GM18511 (cell line): Measurements from ENCODE around the gene CELF4.

Experiments used
- ATAC-seq: cut with Tn5 transposase; IDR thresholded peaks from one replicate; pipeline ENCODE4 v1.9.1; 2021; ENCODE audit warnings: mild to moderate bottlenecking, moderate library complexity; ENCODE audit not compliant: unreplicated experiment

Gene CELF4

DNA sequence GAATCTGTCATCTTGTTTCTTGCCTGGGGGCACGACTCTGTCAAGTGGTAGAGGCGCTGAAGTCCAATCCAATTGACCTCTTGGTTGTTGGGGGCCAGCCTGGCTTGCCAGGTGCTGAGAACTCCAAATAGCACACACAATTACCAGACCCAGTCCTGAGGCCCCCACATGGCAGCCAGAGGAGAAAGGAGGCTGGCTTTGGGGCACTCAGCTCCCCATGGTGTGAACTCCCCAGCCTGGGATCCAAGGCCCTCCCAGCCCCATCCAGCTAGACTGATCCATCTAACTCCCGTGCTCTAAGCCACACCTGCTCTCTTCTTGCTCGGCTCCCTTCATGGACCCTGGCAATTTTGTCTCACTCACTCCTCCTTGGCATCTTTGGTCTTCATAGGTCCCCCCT, 170.0 kb downstream of the CELF4 start:
- ATAC-seq: no peak

DNA sequence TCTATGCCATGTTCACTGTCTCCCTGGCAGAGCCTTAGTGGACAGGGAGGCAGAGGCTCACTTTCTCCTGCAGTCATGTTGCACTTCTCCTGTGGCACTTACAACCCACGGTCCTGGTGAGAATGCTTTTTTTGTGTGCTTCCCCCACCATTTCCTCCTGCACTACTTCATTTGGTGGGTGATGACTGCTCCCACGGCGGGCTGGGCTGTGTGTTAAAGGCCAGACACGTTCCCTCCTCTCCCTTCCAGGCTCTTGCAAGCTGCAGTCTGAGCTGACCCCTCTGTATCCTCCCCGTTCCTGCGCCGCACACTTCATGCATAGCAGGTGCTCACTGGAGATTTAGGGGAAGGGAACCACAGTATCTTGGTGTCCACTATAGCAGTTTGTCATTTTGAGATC, 170.5 kb downstream of the CELF4 start:
- no peak for ATAC-seq

DNA sequence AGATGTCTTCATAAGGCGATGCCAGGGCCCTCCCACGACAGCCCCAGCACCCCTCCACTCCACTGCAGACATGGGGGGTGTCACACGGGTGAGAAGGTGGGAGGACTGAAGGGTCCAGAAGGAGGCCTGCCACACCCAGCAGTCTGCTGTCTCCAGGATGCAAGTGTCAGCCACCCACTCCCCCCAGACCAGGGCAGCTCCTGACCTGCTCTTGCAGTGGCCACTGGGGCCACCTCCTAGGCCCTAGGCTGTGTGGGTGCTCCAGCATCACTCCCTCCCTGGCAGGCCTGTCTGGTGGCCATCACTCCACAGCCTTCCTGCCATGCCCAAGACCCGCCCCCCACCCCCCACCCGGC, 171.0 kb downstream of the CELF4 start:
- ATAC-seq: no peak

DNA sequence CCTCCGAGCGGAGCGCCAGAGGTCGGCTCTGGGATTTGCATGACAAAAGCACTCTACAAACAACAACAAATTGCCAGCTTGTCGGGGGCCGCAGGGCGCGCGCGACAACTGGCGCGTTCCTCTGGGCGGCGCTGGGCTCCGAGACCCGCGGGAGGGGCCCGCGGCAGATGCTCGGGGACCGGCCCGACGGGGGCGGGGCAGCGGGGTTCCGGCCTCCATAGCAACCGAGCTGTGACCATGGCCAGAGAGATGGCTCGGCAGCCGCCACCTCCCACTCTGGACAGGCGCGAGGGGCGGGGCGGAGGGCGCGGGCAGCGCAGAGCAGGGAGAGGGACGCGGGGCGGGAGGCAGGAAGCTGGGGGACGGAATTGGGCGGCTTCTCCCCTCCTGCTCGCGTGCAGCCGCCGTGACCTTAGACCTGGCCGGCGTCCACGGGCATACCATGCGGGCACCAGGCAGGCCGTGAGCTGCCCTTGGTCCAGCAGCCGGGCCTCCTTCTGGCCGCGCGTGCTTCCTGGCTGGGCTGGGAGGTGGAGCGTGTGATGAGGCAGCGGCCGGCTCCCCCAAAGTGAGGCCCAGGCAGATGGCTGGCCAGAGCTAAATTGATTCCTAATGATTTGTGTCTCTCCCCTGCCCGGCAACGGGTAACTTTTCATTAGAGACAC, 171.5 kb downstream of the CELF4 start:
- peak; percentile 35 for ATAC-seq

DNA sequence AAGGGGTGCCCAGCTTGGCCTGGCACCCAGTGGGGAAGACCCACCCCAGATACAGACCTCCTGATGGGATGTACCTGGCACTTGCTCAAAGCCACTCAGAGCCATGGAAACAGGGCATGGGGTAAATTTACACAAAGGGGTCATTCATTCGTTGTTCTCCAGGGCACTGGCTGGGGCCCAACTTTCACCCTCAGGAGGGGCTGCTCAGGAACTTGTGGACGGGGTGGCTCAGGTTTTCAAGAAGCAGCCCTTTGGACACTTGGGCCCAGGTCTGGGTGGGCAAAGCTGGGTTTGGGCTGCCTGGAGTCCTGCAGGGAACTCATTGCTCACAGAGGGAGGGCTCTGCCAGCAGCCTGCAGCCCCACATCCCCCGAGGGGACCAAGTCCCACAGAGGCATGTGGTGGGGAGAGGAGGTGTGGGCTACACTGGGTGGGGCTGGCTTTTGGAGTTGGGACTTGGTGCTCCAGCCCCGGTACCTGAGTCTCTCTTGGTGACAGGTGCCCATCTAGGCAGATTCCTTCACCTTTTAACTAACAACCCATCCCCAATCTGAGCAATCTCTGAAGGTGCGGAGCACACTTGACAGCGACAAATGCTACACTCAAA, 172.3 kb downstream of the CELF4 start:
- ATAC-seq: no peak

DNA sequence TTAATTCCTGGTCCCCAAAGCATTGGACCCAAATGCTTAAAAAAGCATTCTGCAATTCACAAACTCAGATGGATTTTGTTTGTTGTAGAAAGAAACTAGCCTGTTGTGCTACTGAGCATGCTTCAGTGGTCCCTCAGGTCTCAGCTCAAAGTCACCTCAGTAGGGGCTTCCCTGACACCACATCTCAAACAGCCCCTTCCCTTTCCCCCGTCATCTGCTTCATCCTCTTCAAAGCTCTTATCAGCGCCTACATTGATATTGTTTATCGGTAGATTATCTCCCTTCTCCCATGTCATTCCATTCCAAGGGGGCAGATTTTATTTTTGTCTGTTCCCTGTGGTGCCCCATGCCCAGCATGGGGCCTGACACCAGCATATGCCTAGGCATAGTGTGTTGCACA, 172.9 kb downstream of the CELF4 start:
- ATAC-seq: no peak

DNA sequence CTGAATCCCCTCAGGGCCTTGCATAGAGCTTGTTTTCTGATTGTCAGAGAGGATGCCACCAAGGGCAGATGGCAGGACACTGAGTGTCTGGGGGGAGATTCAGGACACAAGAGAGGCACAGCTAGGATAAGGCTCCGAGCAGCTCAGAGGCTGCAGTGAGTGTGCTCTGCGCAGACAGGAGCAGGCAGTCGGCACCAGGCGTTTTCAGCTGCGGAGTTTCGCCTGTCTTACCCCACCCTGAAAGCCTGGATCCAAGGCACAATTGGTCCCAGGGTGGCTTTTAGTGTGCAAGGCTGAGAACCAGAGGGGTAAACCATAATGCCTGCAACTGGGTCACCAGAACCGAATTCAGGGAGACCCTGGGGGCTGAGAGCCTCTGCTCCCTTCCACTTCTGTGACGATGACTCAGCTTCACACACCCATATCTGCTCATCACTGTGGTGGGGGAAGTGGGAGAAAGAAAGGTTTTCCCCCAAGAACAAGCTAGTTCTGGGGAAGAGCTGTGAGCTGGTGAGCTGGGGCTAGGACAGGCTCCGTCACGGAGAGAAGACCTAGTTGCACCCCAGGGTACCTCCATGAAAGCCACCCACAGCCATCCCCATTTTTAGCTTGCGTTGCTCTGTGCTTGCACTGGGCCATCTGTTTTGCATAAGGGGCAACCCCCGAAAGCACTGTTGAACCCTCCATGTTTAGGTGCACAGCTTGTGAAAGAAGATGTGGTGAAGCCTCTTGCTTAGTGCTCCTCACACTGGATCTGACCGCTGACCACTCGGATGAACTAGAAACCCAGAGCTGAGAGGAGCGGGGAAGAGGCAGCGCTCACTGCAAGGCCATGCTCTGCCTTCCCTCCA, 173.7 kb downstream of the CELF4 start:
- ATAC-seq: peak; percentile 46

DNA sequence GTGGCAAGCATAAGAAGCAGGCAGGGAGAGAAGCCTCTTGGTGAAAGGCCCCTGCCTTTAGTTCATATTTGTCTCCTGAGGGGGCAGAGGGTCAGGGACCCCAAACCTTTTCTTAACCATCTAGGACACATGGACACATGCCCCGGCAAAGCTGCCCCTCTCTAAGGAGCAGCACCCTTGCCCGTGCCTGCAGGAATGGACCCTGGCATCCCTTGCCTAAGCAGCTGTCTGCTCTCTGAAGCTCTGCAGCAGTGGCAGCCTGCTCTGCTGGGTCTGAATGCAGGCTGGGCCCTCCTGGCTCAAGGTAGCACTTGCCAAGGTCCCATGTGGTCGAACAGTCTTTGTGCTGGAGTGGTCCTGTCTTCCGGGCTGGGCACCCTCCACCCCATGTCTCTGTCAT, 174.4 kb downstream of the CELF4 start:
- no peak for ATAC-seq

DNA sequence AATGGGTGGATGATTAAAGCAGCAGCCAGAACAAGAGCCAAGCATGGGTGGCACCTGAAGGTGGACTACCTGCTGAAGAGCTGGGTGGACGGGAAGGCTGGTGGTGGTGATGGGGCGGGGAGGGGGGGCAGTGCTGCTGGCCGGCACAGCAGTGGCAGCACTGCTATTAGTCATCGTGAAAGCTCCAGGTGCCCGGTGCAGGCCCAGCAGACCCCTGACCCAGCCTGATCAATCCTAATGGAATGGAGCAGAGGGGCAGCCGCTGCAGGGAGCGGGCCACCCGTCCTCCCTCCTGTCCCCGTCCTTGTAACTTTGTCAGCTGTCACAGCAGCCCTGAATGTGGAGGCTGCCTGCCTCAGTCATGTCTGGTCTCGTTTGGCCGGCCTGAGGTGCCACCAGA, 174.9 kb downstream of the CELF4 start:
- ATAC-seq: no peak

DNA sequence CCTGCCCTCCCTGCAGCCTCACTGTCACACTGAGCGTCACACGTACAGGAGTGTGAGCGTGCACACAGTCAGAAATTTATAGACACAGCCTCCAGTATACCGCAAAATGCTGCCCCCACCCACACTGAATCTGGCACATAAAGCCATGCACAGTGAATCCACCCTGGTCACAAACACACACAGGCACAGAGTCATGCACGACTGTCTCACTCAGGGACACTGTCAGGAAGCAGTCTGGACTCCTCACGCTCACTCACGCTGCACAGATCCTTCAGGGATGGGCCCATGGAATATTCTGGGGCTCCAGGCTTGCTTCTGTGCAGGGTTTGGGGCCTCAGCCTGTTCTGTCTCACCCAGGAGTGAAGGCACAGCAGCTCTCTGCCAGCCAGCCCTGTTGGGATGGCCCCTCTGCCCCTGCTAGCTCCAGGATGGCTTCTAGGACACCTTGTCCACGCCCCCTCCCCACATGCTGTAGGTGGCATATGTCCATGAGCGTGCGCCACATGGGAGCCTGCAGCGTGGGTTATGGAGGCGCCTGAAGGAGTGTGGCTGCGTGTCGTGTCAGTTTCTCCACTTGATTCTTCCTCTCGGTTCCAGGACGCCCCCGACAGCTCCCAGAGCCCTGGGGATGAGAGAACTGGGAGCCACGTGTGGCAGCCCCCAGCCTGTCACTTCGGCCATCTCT, 175.8 kb downstream of the CELF4 start:
- ATAC-seq: no peak

DNA sequence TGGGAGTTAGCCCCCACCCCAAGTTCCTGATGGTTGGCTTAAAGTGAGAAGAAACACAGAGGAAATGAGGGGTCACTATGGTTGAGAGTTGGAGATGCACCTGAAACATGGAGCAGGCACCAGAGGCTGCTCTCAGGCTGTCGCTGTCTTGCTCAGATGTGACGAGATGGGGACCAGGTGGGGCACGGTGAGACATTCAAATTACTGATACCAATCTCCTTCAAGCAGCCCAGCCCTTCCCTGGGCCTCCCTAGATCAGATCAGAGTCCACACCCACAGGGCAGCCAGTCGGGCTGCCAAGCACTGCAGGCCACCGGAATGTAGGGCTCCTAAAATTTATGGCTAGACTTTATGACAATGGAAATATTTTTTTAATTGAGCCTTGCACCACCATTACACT, 176.6 kb downstream of the CELF4 start:
- ATAC-seq: no peak

DNA sequence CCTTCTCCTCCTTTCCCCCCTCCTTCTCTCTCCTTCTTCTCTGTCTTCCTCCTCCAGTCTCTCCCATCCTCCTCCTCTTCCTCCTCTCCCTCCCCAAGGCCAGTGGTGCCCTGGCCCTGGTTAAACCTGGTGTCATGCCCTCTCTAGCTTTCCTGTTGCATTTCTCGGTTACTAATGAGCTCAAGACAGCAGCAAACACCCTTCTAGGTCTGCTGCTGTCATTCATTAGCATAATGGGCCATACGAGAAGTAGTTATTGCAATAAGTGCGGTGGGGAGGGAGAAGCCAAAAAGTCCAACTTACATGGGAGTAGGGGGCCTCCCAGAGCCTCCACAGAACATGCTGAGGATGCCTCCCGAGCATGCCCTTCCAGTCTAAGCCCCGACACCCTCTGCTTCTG, 177.2 kb downstream of the CELF4 start:
- ATAC-seq: no peak

DNA sequence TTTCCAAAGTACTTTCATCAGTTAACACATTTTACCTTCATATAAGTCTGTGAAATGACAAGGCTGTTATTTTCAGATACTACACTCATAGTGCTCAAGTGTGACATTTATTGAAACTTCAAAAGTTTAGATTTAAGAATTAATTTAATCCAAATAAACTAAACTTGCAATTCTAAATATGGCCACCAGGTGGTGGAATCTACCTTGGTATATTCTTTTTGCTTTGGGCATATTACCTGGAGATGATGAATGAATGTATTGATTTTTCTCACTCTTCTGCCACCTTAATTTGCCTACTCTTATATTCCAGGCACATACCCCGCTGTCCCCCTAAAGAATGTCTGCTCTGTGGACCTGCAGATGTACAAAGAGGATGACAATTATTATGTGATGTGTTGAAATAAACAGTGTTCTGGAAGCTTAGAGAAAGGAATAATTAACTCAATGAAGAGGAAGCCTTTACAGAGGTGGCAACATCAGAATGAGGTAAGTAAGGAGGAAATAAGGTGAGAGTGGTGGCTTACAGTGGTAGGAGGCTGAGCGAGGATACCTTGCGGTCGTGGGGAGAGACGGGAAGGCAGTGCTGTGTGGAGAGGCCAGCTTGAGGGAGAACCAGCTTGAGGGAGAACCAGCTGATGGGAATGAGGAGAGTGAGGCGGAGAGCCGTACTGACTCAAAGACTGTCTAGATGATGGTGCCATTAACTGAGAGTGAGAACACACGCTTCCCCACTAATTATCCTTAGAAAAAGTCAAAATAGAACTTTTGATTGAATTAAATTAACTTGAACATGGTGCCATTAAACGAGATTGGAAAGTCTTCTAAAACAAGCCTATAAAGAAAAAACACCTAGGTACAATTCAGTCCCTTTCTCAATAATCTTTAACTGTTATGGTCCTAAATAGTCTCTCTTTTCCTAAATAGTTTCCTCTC, 179.5 kb downstream of the CELF4 start:
- ATAC-seq: no peak

DNA sequence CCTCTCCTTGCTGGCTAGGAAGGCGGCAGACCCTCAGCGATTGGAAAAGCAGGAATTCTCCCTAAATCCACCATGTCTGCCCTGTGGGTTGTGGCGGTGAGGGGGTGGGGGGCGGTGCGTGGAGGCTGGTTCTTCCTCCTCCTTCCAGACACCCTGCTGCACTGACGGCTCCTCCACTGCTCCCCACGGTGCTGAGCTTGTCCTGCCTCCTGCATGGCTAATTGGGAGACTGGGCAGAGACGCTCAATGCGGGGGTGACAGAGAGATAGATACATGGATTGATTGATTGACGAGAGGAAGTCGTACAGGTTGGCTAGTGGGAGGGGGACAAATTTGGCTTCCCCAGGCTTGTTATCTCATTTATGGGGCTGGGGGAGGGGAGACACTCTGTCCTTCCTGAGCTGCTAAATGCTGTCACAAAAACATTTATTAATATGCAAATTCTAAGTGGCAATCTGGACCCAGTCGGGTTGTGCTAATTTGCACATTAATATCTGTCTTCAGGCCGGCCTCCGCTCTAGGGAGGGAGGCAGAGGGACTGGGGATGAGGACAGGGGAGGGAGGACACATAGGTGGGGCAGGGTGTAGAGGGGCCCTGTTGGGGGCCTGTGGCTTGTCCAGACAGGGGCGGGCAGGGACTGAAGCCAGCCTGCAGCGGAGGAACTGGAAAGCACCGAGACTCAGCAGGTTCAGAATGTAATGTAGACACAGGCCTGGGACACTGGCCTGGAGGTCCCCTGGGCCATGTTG, 181.6 kb downstream of the CELF4 start:
- ATAC-seq: no peak

DNA sequence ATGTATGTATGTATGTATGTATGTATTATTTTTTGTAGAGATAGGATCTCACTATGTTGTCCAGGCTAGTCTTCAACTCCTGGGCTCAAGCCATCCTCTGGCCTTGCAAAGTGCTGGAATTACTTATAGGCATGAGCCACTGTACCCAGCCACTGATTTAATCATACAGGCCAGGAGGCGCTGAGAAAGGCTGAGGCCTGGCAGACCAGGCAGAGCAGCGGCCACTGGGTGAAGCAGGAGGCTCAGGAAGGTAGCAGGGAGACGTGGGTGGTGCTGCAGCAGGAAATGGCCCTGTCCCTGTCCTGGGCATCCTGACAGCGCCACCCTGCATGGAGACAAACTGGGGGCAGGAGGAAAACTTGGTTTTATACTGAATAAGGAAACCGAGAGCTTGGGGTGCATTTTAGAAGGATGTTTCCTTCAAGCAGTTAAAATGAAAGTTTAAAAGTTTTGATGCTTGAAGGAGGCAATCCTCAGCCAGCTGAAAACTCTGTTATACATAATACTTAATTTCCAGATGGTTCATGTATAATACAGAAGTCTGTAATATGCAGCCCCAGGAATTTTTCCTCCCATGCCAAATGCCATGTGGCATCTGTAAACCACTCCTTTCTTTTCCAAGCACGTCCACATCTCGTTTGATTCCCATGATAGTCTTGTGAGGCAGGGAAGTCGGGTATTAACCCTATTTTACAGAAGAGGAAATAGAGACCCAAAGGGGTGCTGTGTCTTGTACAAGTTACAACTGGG, 182.4 kb downstream of the CELF4 start:
- ATAC-seq: no peak

DNA sequence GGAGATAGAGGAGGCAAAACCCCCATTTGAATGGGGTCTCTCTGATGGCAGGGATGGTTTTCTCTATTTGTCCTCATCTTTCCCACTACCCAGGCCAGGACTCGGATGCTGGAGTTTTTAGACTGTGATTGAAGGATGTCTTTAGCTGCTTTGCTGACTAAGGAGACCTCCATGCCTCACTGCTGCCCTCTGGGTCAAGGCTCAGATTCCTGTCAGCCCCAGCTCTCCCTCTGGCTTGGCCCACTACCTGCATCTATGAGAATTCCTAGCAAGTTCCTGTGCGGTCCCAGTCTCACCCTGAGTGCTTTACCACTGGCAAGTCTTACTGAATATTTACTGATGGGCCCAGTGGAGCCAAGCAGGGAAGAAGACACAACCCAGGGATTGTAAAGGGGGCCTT, 184.0 kb downstream of the CELF4 start:
- no peak for ATAC-seq

DNA sequence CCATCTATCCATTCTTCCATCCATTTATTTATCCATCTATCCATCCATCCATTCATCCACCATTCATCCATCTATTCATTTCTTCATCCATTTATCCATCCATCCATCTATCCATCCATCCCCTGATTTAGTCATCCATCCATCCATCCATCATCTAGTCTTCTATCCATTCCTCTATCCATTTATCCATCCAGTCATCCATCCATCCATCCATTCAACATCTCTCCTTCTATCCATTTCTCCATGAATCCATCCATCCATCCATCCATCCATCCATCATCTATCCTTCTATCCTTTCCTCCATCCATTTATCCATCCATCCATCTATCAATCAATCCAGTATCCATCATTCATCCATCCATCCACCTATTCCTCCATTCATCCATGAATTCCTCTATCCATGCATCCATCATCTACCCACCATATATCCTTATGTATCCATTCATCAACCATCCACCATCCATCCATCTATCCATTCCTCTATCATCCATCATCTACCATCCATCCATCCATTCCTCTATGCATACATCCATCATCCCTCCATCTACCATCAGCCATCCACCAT, 185.0 kb downstream of the CELF4 start:
- ATAC-seq: no peak

DNA sequence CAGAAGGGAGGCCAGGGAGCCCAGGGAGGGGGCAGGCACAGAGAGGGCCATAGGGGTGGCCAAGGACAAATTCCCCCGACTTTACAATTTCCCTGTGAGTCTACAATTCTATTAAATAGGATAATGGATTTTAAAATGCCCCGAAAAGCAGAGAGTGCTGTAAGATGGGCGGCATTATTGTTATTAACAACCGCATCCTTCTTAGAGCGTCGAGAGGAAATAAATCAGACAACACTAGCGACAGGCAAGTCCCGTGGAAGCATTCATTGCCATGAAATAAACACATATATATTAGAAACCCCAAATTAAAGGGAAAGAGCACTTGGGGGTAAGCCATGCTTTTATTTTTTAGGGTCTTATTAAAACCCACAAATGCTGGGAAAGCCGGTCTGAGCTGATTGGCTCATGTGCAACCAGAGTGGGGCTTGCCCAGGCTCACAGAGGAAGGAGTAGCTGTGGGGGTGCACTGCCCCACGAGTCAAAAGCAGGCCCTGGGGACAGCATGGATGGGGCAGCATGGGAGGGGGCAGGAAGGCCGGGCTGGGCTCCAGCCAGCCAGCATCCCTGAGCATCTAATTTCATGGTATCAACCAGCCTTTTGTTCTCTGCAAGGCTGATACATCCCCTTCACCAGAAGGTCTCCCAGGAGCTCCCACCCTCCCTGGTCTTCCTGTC, 187.1 kb downstream of the CELF4 start:
- ATAC-seq: no peak
